HepG2 (cell line): ENCODE data around the gene DHRS1. TPM values are rescaled to one million over a fixed set of nuclear protein-coding genes. Genes with fewer than 3 reads are reported as not detected.
A peak's percentile ranks its signal among the peaks of the same experiment; 100 is the strongest.

Experiments used
- ARNTL ChIP-seq: sonication (generic); formaldehyde crosslinking; IDR thresholded peaks from 2 replicates; pipeline ENCODE4 v1.4.0; 2020; ENCODE audit warnings: mild to moderate bottlenecking, missing genetic modification reagents
- SIN3A ChIP-seq: IDR thresholded peaks from 2 replicates; pipeline ENCODE4 v1.6.1; 2011; ENCODE audit warnings: low read depth, mild to moderate bottlenecking, control low read depth, low read length, borderline replicate concordance
- SKI ChIP-seq: fragments of 450-650 bp; IDR thresholded peaks from one replicate; pipeline ENCODE4 v1.6.1; 2018; ENCODE audit warnings: mild to moderate bottlenecking; ENCODE audit not compliant: partially characterized antibody
- ZBTB3 ChIP-seq: sonication (generic); formaldehyde crosslinking; IDR thresholded peaks from 2 replicates; pipeline ENCODE4 v1.4.0; 2020; ENCODE audit warnings: low read depth, mild to moderate bottlenecking, moderate library complexity, missing genetic modification reagents, borderline replicate concordance
- ZBTB7B ChIP-seq: sonication (generic); formaldehyde crosslinking; IDR thresholded peaks from 2 replicates; pipeline ENCODE4 v1.4.0; 2020; ENCODE audit warnings: missing genetic modification reagents
- ZMYM2 ChIP-seq: sonication (generic); formaldehyde crosslinking; IDR thresholded peaks from 2 replicates; pipeline ENCODE4 v1.8.0; 2022; ENCODE audit warnings: mild to moderate bottlenecking, missing genetic modification reagents
- ZNF567 ChIP-seq: sonication (generic); formaldehyde crosslinking; IDR thresholded peaks from 2 replicates; pipeline ENCODE4 v1.8.1; 2023; ENCODE audit warnings: mild to moderate bottlenecking, missing genetic modification reagents, borderline replicate concordance
- ZNF569 ChIP-seq: sonication (generic); formaldehyde crosslinking; IDR thresholded peaks from 2 replicates; pipeline ENCODE4 v1.5.0; 2020; ENCODE audit warnings: mild to moderate bottlenecking, missing genetic modification reagents, moderate library complexity, borderline replicate concordance
- ZNF75D ChIP-seq: sonication (generic); formaldehyde crosslinking; IDR thresholded peaks from 2 replicates; pipeline ENCODE4 v1.8.1; 2023; ENCODE audit warnings: missing genetic modification reagents, mild to moderate bottlenecking, borderline replicate concordance
- ZNF772 ChIP-seq: sonication (generic); formaldehyde crosslinking; IDR thresholded peaks from 2 replicates; pipeline ENCODE4 v1.5.0; 2020; ENCODE audit warnings: mild to moderate bottlenecking, missing genetic modification reagents
- polyA plus RNA-seq, 8 experiments: library from polyadenylated mRNA; depleted of rRNA in 3 of 8; stranded (reverse) in 7 of 8; unstranded in 1 of 8; fragments of >200 nt; fragmentation: Illumina TruSeq in 4 of 8; extraction: Trizol in 4 of 8; gene quantifications; 2 replicates each; pipeline versions ENCODE4 v1.2.1 to v1.2.3, GENCODE V29; 2011 to 2016; ENCODE audit warnings: low read depth in 4 of 8, missing spikeins in 1 of 8, mixed read lengths in 1 of 8; ENCODE audit not compliant: insufficient read depth in 1 of 8
- total RNA-seq, 5 experiments: library from RNA; depleted of rRNA; stranded (reverse); fragments of >200 nt; fragmentation: Illumina TruSeq; extraction: Trizol; gene quantifications; 2 replicates each; pipeline ENCODE4 v1.2.3, GENCODE V29; 2016; ENCODE audit warnings: low read depth in 1 of 5
- TF ChIP-seq, protein P1 (sequence below): sonication (generic); formaldehyde crosslinking; IDR thresholded peaks from 2 replicates; pipeline ENCODE4 v1.4.0; 2020; ENCODE audit warnings: mild to moderate bottlenecking, missing genetic modification reagents
- TF ChIP-seq, protein P2 (sequence below): sonication (generic); formaldehyde crosslinking; IDR thresholded peaks from 2 replicates; pipeline ENCODE4 v1.8.1; 2023; ENCODE audit warnings: mild to moderate bottlenecking, missing genetic modification reagents, borderline replicate concordance
- TF ChIP-seq, protein P3 (sequence below): IDR thresholded peaks from 2 replicates; pipeline ENCODE4 v1.6.1; 2016; ENCODE audit warnings: control low read depth
- TF ChIP-seq, protein P4 (sequence below): sonication (generic); formaldehyde crosslinking; IDR thresholded peaks from 2 replicates; pipeline ENCODE4 v1.4.0; 2020; ENCODE audit warnings: missing genetic modification reagents
- TF ChIP-seq, protein P5 (sequence below): IDR thresholded peaks from 2 replicates; pipeline ENCODE4 v1.6.1; 2016; ENCODE audit warnings: missing compliant biosample characterization, missing genetic modification reagents, borderline replicate concordance
- TF ChIP-seq, protein P6 (sequence below): sonication (generic); formaldehyde crosslinking; IDR thresholded peaks from 2 replicates; pipeline ENCODE4 v1.5.0; 2020; ENCODE audit warnings: missing genetic modification reagents
- TF ChIP-seq, protein P7 (sequence below): sonication (generic); formaldehyde crosslinking; IDR thresholded peaks from 2 replicates; pipeline ENCODE4 v1.5.0; 2020; ENCODE audit warnings: missing genetic modification reagents

The DHRS1 gene
- total and polyA plus RNA-seq, 2 of the 13 experiments (the other 11 are each of a cell fraction or from before 2014, with no cell fraction given), result 49.8 to 60.8 TPM

DNA sequence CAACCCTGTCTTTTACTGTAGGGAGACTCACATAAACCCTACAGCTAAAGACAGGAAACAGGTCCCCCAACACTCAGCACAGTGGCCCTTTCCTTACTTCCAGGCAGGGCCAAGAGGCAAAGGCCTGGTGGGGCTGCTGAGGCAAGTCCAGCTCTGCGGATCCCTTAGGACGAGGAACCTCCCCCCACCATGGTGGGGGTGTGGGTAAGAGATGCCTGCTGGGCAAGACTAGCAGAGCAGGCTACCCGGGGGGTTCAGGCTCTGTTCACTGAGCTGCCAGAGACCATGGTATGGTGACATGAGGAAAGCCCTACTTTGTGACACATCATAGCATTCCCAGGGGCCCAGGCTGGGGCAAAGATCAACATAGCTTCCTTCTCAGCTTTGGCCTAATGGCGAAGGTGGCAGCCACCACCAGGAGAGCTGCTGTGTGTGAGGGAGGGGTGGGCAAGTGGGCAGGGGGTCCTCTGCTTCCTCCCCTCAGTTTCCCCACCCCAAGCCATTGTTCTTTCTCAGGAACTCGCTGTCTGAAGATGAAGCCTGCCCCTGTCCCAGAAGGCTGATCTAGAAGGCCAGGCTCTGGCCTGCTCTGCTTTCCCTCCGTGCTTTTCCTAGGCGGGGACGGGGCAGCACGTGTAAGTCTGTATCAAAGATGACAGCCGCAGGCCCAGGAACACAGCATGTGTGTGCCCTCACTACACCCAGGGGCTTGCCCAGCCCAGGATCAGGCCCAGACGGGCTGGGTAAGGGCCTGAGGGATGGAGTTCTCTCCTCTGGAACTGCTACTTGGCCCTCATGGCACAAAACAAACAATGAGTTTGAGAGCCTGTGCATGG is 47.1 kb downstream of the DHRS1 start (continued):
- no peak for TF ChIP-seq ZMYM2 (CRISPR knock-in tag)
- TF ChIP-seq ZNF567, result peak; percentile 93; the same call in 1 of the 2 replicates
- no peak for TF ChIP-seq SKI
- TF ChIP-seq ZNF569 (CRISPR knock-in tag), result no peak
- TF ChIP-seq, protein P1, sequence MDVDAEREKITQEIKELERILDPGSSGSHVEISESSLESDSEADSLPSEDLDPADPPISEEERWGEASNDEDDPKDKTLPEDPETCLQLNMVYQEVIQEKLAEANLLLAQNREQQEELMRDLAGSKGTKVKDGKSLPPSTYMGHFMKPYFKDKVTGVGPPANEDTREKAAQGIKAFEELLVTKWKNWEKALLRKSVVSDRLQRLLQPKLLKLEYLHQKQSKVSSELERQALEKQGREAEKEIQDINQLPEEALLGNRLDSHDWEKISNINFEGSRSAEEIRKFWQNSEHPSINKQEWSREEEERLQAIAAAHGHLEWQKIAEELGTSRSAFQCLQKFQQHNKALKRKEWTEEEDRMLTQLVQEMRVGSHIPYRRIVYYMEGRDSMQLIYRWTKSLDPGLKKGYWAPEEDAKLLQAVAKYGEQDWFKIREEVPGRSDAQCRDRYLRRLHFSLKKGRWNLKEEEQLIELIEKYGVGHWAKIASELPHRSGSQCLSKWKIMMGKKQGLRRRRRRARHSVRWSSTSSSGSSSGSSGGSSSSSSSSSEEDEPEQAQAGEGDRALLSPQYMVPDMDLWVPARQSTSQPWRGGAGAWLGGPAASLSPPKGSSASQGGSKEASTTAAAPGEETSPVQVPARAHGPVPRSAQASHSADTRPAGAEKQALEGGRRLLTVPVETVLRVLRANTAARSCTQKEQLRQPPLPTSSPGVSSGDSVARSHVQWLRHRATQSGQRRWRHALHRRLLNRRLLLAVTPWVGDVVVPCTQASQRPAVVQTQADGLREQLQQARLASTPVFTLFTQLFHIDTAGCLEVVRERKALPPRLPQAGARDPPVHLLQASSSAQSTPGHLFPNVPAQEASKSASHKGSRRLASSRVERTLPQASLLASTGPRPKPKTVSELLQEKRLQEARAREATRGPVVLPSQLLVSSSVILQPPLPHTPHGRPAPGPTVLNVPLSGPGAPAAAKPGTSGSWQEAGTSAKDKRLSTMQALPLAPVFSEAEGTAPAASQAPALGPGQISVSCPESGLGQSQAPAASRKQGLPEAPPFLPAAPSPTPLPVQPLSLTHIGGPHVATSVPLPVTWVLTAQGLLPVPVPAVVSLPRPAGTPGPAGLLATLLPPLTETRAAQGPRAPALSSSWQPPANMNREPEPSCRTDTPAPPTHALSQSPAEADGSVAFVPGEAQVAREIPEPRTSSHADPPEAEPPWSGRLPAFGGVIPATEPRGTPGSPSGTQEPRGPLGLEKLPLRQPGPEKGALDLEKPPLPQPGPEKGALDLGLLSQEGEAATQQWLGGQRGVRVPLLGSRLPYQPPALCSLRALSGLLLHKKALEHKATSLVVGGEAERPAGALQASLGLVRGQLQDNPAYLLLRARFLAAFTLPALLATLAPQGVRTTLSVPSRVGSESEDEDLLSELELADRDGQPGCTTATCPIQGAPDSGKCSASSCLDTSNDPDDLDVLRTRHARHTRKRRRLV, result no peak
- peak; percentile 65; the same call in 1 of the 2 replicates for TF ChIP-seq ARNTL (CRISPR knock-in tag)
- TF ChIP-seq, protein P2, sequence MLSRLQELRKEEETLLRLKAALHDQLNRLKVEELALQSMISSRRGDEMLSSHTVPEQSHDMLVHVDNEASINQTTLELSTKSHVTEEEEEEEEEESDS, result no peak
- no peak for TF ChIP-seq ZNF75D
- TF ChIP-seq, protein P3, sequence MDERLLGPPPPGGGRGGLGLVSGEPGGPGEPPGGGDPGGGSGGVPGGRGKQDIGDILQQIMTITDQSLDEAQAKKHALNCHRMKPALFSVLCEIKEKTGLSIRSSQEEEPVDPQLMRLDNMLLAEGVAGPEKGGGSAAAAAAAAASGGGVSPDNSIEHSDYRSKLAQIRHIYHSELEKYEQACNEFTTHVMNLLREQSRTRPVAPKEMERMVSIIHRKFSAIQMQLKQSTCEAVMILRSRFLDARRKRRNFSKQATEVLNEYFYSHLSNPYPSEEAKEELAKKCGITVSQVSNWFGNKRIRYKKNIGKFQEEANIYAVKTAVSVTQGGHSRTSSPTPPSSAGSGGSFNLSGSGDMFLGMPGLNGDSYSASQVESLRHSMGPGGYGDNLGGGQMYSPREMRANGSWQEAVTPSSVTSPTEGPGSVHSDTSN (CRISPR knock-in tag), result peak; percentile 41; the same call in 1 of the 2 replicates
- TF ChIP-seq, protein P4, sequence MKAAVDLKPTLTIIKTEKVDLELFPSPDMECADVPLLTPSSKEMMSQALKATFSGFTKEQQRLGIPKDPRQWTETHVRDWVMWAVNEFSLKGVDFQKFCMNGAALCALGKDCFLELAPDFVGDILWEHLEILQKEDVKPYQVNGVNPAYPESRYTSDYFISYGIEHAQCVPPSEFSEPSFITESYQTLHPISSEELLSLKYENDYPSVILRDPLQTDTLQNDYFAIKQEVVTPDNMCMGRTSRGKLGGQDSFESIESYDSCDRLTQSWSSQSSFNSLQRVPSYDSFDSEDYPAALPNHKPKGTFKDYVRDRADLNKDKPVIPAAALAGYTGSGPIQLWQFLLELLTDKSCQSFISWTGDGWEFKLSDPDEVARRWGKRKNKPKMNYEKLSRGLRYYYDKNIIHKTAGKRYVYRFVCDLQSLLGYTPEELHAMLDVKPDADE (CRISPR knock-in tag), result no peak
- TF ChIP-seq ZBTB7B (CRISPR knock-in tag), result peak; percentile 40; the same call in 1 of the 2 replicates
- TF ChIP-seq ZBTB3 (CRISPR knock-in tag), result no peak
- TF ChIP-seq, protein P5, sequence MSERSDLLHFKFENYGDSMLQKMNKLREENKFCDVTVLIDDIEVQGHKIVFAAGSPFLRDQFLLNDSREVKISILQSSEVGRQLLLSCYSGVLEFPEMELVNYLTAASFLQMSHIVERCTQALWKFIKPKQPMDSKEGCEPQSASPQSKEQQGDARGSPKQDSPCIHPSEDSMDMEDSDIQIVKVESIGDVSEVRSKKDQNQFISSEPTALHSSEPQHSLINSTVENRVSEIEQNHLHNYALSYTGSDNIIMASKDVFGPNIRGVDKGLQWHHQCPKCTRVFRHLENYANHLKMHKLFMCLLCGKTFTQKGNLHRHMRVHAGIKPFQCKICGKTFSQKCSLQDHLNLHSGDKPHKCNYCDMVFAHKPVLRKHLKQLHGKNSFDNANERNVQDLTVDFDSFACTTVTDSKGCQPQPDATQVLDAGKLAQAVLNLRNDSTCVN (CRISPR knock-in tag), result peak; percentile 7
- TF ChIP-seq SIN3A, result peak; percentile 61; the same call in 1 of the 2 replicates
- TF ChIP-seq, protein P6, sequence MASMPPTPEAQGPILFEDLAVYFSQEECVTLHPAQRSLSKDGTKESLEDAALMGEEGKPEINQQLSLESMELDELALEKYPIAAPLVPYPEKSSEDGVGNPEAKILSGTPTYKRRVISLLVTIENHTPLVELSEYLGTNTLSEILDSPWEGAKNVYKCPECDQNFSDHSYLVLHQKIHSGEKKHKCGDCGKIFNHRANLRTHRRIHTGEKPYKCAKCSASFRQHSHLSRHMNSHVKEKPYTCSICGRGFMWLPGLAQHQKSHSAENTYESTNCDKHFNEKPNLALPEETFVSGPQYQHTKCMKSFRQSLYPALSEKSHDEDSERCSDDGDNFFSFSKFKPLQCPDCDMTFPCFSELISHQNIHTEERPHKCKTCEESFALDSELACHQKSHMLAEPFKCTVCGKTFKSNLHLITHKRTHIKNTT (CRISPR knock-in tag), result no peak
- no peak for TF ChIP-seq ZNF772 (CRISPR knock-in tag)
- TF ChIP-seq, protein P7, sequence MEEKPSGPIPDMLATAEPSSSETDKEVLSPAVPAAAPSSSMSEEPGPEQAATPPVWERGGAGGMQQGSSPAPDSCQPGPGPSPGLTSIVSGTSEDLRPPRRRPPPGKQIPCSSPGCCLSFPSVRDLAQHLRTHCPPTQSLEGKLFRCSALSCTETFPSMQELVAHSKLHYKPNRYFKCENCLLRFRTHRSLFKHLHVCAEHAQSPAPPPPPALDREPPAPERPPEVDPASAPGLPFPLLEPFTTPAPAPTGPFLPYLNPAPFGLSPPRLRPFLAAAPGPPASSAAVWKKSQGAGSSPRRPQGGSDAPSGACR (CRISPR knock-in tag), result no peak
